ENCODE data around the gene MIDN. TPM values are rescaled to one million over a fixed set of nuclear protein-coding genes. Genes with fewer than 3 reads are reported as not detected.

MIDN gene
- polyA plus RNA-seq, 2 of the 4 experiments (the other 2 are of a cell fraction): 9.1 to 31.4 TPM

DNA sequence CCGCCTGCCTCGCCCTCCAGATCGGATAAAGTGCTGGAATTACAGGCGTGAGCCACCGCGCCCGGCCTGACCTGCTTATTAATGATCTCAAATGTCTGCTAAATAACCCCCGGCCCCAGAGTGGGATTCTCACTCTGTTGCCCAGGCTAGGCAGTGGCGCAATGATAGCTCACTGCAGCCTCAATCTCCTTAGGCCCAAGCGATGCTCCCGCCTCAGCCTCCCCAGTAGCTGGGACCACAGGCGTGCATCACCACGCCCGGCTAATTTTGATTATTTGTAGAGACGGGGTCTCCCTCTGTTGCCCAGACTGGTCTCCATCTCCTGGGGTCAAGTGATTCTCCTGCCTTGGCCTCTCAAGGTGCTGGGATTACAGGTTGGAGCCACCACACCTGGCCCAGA is 7.5 kb upstream of the MIDN start:
- H3K4me2 ChIP-seq: peak overlapping the region; percentile 98
- H3K4me1 ChIP-seq: peaks cover 49% of the 10 kb centered on the region
- DNase-seq (ENCODE audit: low read depth in 1 of 2, low spot score in 1 of 2) (no peak), ATAC-seq (no peak), FAIRE-seq (no peak)
- H3K9me3 ChIP-seq: no peaks in the 10 kb centered on the region
- POLR2A ChIA-PET: interaction anchor here (0.8 to 1.8 kb wide), 2 partner anchors 28 to 257 kb away, joined by 7 read pairs; partner anchors contain the start of genes CIRBP and WDR18
- H3K27ac ChIP-seq: peak overlapping the region; percentile 89 to 100; a peak in 5 of 6 replicates
- TF ChIP-seq, protein P1, sequence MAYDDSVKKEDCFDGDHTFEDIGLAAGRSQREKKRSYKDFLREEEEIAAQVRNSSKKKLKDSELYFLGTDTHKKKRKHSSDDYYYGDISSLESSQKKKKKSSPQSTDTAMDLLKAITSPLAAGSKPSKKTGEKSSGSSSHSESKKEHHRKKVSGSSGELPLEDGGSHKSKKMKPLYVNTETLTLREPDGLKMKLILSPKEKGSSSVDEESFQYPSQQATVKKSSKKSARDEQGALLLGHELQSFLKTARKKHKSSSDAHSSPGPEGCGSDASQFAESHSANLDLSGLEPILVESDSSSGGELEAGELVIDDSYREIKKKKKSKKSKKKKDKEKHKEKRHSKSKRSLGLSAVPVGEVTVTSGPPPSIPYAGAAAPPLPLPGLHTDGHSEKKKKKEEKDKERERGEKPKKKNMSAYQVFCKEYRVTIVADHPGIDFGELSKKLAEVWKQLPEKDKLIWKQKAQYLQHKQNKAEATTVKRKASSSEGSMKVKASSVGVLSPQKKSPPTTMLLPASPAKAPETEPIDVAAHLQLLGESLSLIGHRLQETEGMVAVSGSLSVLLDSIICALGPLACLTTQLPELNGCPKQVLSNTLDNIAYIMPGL (CRISPR knock-in tag; IDR thresholded peaks at IDR 0.05; ENCODE audit: borderline replicate concordance): no peak
- TF ChIP-seq SREBF2 (IDR thresholded peaks at IDR 0.05) (no peak), CEBPB (IDR thresholded peaks at IDR 0.05) (no peak), E2F6 (IDR thresholded peaks at IDR 0.05; ENCODE audit: borderline replicate concordance, low read depth) (0 out of 2 replicates have a peak, but pooled peaks have one; percentile 2), EP300 (IDR thresholded peaks at IDR 0.05) (no peak), REST (IDR thresholded peaks at IDR 0.05) (no peak), NFE2L2 (conservative IDR thresholded peaks at IDR 0.05; ENCODE audit: low read length) (no peak), ESRRA (IDR thresholded peaks at IDR 0.05; ENCODE audit: borderline replicate concordance, low read length) (no peak)
- TF ChIP-seq, protein P2, sequence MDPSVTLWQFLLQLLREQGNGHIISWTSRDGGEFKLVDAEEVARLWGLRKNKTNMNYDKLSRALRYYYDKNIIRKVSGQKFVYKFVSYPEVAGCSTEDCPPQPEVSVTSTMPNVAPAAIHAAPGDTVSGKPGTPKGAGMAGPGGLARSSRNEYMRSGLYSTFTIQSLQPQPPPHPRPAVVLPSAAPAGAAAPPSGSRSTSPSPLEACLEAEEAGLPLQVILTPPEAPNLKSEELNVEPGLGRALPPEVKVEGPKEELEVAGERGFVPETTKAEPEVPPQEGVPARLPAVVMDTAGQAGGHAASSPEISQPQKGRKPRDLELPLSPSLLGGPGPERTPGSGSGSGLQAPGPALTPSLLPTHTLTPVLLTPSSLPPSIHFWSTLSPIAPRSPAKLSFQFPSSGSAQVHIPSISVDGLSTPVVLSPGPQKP (IDR thresholded peaks at IDR 0.05; ENCODE audit: low read depth, low read length): no peak
- CTCF ChIA-PET: interaction anchor here (0.6 to 7.5 kb wide), 16 partner anchors 11 to 582 kb away, joined by 3 to 500 read pairs (median 4); partner anchors contain the start of gene CIRBP
- H3K4me3 ChIP-seq: peak overlapping the region; percentile 77; the same call in 1 of the 3 replicates
- WGBS (ENCODE audit: missing lambda C conversion rate): 84% methylated on average over 14 of the region's 15 CpGs

GRCh38 chr19:1241417-1242095 is 6.8 kb upstream of the MIDN start, which contains the start of gene ATP5F1D:
Gene ATP5F1D (plus strand): TSS chr19:1241751. CDS start chr19:1241851, 100 bp downstream.
- peaks cover 49% of the 10 kb centered on the region for H3K4me1 ChIP-seq

More at GRCh38 chr19:1241417-1242095, 6.8 kb upstream of the MIDN start, which contains the start of gene ATP5F1D:
- DNase-seq (ENCODE audit: low read depth in 1 of 2, low spot score in 1 of 2): peak; percentile 83 to 94
- H3K27ac ChIP-seq: peak within 1 kb of the TSS; percentile 89 to 100
- ATAC-seq: peak; percentile 51 to 66
- ChIA-PET CTCF (interaction anchor here (0.6 to 7.5 kb wide), 13 partner anchors 11 to 582 kb away, joined by 3 to 500 read pairs (median 4); partner anchors contain the start of gene CIRBP), POLR2A (interaction anchor here (1.8 kb wide), 1 partner anchor 28 kb away, joined by 7 read pairs; the partner anchor contains the start of gene CIRBP)
- H3K9me3 ChIP-seq: no peaks in the 10 kb centered on the region
- WGBS (ENCODE audit: missing lambda C conversion rate): 2% methylated on average over 10 of the region's 79 CpGs
- H3K4me3 ChIP-seq: peak within 1 kb of the TSS; percentile 77
- no peak for FAIRE-seq
- H3K4me2 ChIP-seq: peak within 1 kb of the TSS; percentile 98
- no peak for TF ChIP-seq FOSB (CRISPR knock-in tag; IDR thresholded peaks at IDR 0.05)
- 0 out of 2 replicates have a peak, but pooled peaks have one; percentile 36 for TF ChIP-seq BHLHE40 (IDR thresholded peaks at IDR 0.05; ENCODE audit: low read depth, low read length)
- TF ChIP-seq E2F6 (IDR thresholded peaks at IDR 0.05; ENCODE audit: borderline replicate concordance, low read depth): 0 out of 2 replicates have a peak, but pooled peaks have one; percentile 1
- peak in 1 of 2 experiments; percentile 48; a peak in 1 of 5 replicates for TF ChIP-seq JUN (IDR thresholded peaks at IDR 0.05)
- TF ChIP-seq, protein P3, sequence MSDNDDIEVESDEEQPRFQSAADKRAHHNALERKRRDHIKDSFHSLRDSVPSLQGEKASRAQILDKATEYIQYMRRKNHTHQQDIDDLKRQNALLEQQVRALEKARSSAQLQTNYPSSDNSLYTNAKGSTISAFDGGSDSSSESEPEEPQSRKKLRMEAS (IDR thresholded peaks at IDR 0.05): peak; percentile 35; the same call in 1 of the 2 replicates
- no peak for TF ChIP-seq RFX5 (IDR thresholded peaks at IDR 0.05)
- peak; percentile 71 for TF ChIP-seq POLR2A (IDR thresholded peaks at IDR 0.05; ENCODE audit: low read length)

Data from A549 (cell line).